Esophagus muscularis mucosa (tissue), 4 donors: Measurements from ENCODE around the gene DGKQ. TPM values are rescaled to one million over a fixed set of nuclear protein-coding genes. Genes with fewer than 3 reads are reported as not detected.
"Not testable (repeated sequence)": the region's sequence is repeated elsewhere in the genome, so short reads cannot be mapped to it uniquely, and the experiment has no call there.

Experiments
- DNase-seq: peaks from one replicate; pipeline ENCODE4 v3.0.0-alpha.2; 2017; ENCODE audit errors: extremely low spot score
- H3K27ac ChIP-seq, 4 donors: fragments of 200-600 bp; sonication (generic); replicated peaks in 1 of 4; 1 replicate in 3 of 4; 2 replicates in 1 of 4; pipeline ENCODE4 v1.5.1; 2016 to 2019; ENCODE audit warnings: mild to moderate bottlenecking in 1 of 4
- H3K27me3 ChIP-seq, 4 donors: fragments of 200-600 bp; sonication (generic); one replicate each; pipeline versions ENCODE4 v1.5.1 to v1.6.0; 2016 to 2019
- H3K36me3 ChIP-seq, 4 donors: fragments of 200-600 bp; sonication (generic); one replicate each; pipeline ENCODE4 v1.5.1; 2016 to 2019
- H3K4me1 ChIP-seq, 4 donors: fragments of 200-600 bp; sonication (generic); one replicate each; pipeline ENCODE4 v1.5.1; 2016 to 2019
- H3K4me3 ChIP-seq, 4 donors: fragments of 200-600 bp; sonication (generic); 1 replicate in 2 of 4; 2 replicates in 2 of 4; pipeline ENCODE4 v1.5.1; 2016 to 2019; ENCODE audit warnings: mild to moderate bottlenecking in 4 of 4, moderate library complexity in 1 of 4
- H3K9me3 ChIP-seq, 4 donors: fragments of 200-600 bp; sonication (generic); 1 replicate in 3 of 4; 2 replicates in 1 of 4; pipeline ENCODE4 v1.5.1; 2016 to 2019
- CTCF ChIP-seq, 3 experiments: fragments of 200-600 bp in 2 of 3; fragments of 450-650 bp in 1 of 3; sonication (generic) in 2 of 3; IDR thresholded peaks; one replicate each; pipeline ENCODE4 v1.5.1; 2017 to 2019; ENCODE audit warnings: antibody characterized with exemption in 3 of 3, mild to moderate bottlenecking in 2 of 3, moderate library complexity in 1 of 3
- EP300 ChIP-seq: sonication (generic); formaldehyde crosslinking; IDR thresholded peaks from one replicate; pipeline ENCODE4 v1.6.1; 2017; ENCODE audit warnings: antibody characterized with exemption
- POLR2A ChIP-seq: fragments of 450-650 bp; IDR thresholded peaks from one replicate; pipeline ENCODE4 v1.6.1; 2017; ENCODE audit warnings: antibody characterized with exemption, moderate library complexity, mild to moderate bottlenecking, low read depth
- POLR2AphosphoS5 ChIP-seq, 2 donors: sonication (generic); formaldehyde crosslinking; IDR thresholded peaks; one replicate each; pipeline ENCODE4 v1.6.1; 2017; ENCODE audit warnings: antibody characterized with exemption in 2 of 2
- WGBS: methylation state at CpG from one replicate; pipeline ENCODE4 v1.1.5; 2018; 5-methylcytosine and 5-hydroxymethylcytosine counted together
- intact Hi-C: fragments of 100-400 bp; cut with DNase I; formaldehyde crosslinking; loops from one replicate; pipeline ENCODE4 v1.15.1; 2023
- total RNA-seq, 4 donors: library from RNA; depleted of rRNA; stranded (reverse); fragments of >200 nt; gene quantifications; one replicate each; pipeline versions ENCODE4 v1.1.0 to v1.2.1, GENCODE V29; 2016

The DGKQ gene
- total RNA-seq, 4 donors from 2014 or later = 7.5 to 11.9 (median 9.9) TPM

- WGBS = no CpG with 5 or more reads among the region's 15 CpGs
Measured at GRCh38 chr4:1000686-1001260, 27.4 kb upstream of the DGKQ start.

GRCh38 chr4:999882-1000425 is 26.6 kb upstream of the DGKQ start:
- Histone ChIP-seq H3K27ac (no peak overlapping the region), H3K9me3 (no peaks in the 10 kb centered on the region), H3K27me3 (peaks cover 13 to 91% (median 57%) of the 10 kb centered on the region in 4 donors), H3K36me3 (no peaks in the 10 kb centered on the region), H3K4me3 (no peak overlapping the region), H3K4me1 (peaks cover 16 to 43% (median 37%) of the 10 kb centered on the region in 4 donors)
- intact Hi-C loops = no loop called here
- TF ChIP-seq POLR2AphosphoS5 (IDR thresholded peaks at IDR 0.05) = no peak
- TF ChIP-seq POLR2A = no peak
- no peak for TF ChIP-seq CTCF (IDR thresholded peaks at IDR 0.05)
- no peak for TF ChIP-seq EP300
- 79% methylated on average over 5 of the region's 18 CpGs for WGBS
- DNase-seq = no peak

More at GRCh38 chr4:1000686-1001260, 27.4 kb upstream of the DGKQ start:
- peaks cover 18 to 43% (median 37%) of the 10 kb centered on the region in 4 donors for H3K4me1 ChIP-seq
- intact Hi-C loops = no loop called here
- H3K4me3 ChIP-seq = no peak overlapping the region
- no peaks in the 10 kb centered on the region for H3K9me3 ChIP-seq
- H3K27me3 ChIP-seq = peaks cover 13 to 99% (median 64%) of the 10 kb centered on the region in 4 donors
- no peak for DNase-seq
- H3K27ac ChIP-seq = no peak overlapping the region
- no peak for TF ChIP-seq POLR2AphosphoS5 (IDR thresholded peaks at IDR 0.05)
- no peak for TF ChIP-seq POLR2A
- no peak for TF ChIP-seq CTCF (IDR thresholded peaks at IDR 0.05)
- TF ChIP-seq EP300 = no peak
- no peaks in the 10 kb centered on the region for H3K36me3 ChIP-seq

GRCh38 chr4:999240-999863 is 26.0 kb upstream of the DGKQ start:
- 57% methylated on average over 17 of the region's 21 CpGs for WGBS
- H3K9me3 ChIP-seq, H3K27ac ChIP-seq, H3K4me3 ChIP-seq, intact Hi-C loops, DNase-seq, H3K36me3 ChIP-seq: not testable (repeated sequence)
- Histone ChIP-seq H3K27me3 (peaks cover 13 to 85% (median 55%) of the 10 kb centered on the region in 4 donors), H3K4me1 (peaks cover 15 to 43% (median 37%) of the 10 kb centered on the region in 4 donors)

GRCh38 chr4:998096-998691 is 24.8 kb upstream of the DGKQ start:
- no peak overlapping the region for H3K27ac ChIP-seq
- no peaks in the 10 kb centered on the region for H3K36me3 ChIP-seq
- no peak for DNase-seq
- H3K4me3 ChIP-seq = no peak overlapping the region
- TF ChIP-seq POLR2AphosphoS5 (IDR thresholded peaks at IDR 0.05) (no peak), CTCF (IDR thresholded peaks at IDR 0.05) (no peak), EP300 (no peak), POLR2A (no peak)
- intact Hi-C loops = no loop called here
- H3K9me3 ChIP-seq = no peaks in the 10 kb centered on the region
- H3K4me1 ChIP-seq = peaks cover 15 to 39% (median 33%) of the 10 kb centered on the region in 4 donors
- peaks cover 13 to 74% (median 44%) of the 10 kb centered on the region in 4 donors for H3K27me3 ChIP-seq
- WGBS = 71% methylated on average over 9 of the region's 12 CpGs
